DMS 273 (cell line): ENCODE measurements around the gene TTLL1.
"Not testable (repeated sequence)": the region's sequence is repeated elsewhere in the genome, so short reads cannot be mapped to it uniquely, and the experiment has no call there.

Experiments used
- DNase-seq: peaks from one replicate; lab custom pipeline; 2025; ENCODE audit not compliant: unreplicated experiment; lab: John Stamatoyannopoulos, UW

Gene TTLL1

DNA sequence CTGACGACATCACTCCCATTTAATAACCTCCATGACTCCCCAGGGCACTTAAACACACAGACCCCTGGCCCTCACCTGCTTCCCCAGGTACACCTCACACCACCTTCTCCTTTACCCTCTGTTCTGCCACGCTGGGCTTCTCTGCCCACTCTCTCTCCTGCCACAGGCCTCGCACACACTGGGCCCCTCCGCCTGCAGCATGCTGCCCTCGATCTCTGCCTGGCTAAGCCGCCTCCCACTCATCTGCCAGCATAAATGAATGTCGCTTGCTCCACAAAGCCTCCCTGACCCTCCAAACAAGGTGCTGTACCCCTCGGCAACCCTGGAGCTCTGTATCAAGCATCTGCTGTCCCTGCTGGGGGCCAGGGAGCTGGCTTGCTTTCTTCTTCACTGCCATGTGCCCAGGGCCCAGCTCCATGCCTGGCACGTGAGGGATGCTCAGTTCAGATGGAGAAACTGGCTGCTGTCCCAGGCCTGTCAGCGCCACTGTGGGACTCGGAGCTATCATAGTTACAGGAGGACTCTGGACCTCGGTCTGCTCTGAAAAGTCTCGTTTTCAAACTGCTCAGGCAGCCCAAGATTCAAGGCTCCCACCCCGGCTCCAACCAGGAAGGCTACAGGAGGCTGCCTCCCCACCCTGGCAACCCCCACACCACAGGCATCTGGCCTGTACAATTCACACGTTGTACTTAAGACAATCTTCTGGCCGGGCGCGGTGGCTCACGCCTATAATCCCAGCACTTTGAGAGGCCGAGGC, 11.9 kb downstream of the TTLL1 start:
- peak; percentile 73 for DNase-seq

DNA sequence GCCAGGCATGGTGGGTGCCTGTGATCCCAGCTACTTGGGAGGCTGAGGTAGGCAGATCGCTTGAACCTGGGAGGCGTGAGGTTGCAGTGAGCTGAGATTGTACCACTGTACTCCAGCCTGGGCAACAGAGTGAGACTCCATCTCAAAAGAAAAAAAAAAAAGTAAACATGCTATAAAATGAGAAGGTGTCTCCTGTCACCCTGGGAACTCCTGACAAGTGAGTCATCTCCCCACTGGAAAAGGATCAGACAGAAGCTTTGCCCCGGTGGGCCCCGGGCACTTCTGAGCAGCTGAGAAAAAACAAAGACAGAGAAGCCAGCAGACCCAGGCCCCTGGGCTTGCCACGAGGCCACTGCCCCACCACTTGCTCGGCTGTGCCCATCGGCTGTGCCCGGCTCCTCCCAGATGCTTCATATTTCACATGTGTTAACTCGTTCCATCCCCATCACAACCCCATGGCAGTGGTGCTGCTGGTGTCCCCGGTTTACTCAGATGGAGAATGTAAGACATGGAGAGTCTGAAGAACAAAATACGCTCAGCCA, 22.3 kb downstream of the TTLL1 start:
- DNase-seq: no peak

GRCh38 chr22:43066134-43066533, 23.1 kb downstream of the TTLL1 start:
- no peak for DNase-seq

GRCh38 chr22:43060183-43060582, 29.0 kb downstream of the TTLL1 start:
- peak; percentile 55 for DNase-seq

DNA sequence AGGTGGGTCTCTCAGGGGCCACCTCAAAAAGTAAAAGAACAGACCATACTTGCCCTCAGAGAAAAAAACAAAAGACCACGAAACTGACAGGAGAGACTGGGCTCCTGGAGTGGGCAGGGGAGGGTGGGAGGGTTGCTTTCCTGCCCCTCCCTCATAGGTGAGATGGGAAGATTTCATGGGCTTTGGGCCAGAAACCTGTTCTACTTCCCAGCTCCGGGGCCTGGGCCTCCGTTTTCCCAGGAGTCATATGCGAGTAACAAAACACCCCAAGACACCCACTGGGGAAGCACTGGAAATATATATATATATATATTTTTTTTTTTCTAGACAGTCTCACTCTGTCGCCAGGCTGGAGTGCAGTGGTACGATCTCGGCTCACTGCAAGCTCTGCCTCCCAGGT, 31.6 kb downstream of the TTLL1 start:
- DNase-seq: no peak

DNA sequence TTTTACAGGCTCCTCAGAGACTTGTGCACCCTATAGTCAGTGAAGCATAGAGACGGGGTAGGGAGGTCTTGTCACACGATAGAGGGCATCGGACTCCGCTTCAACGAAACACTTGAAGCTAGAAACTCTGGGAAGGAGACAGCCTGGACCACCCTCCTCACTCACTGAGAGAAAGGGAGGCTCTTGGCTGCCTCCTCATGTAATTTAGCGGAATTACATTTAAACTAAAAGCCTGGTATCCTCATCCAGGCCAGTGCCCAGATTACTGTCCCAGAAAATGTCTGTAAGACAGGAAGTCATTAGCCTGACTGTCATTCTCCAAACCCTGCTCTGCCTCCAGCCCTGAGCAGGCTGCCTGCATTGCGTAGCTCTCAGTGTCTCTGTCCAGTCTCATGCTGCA, 36.0 kb downstream of the TTLL1 start:
- DNase-seq: peak; percentile 32

DNA sequence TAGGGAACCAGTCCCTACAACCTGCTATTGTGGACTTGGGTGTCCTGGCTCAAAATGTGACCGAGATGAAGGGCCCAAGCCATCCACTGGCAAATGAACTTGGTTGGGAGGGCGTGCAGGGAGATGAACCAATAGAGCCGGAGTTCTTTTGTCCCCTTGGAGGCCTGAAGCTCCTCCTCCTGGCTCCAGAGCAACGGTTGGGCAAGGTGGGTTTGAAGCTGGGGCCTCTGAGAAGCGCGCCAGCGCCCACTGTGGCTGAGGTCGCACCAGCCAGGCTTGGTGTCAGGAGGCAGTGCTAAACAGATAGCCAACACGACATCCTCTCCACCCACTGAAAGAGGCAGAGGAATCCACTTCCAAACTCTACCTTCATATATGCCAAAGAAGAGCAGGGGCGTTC, 38.2 kb downstream of the TTLL1 start:
- peak; percentile 18 for DNase-seq

- DNase-seq: no peak
Measured at GRCh38 chr22:43047605-43048004, 41.6 kb downstream of the TTLL1 start.

DNA sequence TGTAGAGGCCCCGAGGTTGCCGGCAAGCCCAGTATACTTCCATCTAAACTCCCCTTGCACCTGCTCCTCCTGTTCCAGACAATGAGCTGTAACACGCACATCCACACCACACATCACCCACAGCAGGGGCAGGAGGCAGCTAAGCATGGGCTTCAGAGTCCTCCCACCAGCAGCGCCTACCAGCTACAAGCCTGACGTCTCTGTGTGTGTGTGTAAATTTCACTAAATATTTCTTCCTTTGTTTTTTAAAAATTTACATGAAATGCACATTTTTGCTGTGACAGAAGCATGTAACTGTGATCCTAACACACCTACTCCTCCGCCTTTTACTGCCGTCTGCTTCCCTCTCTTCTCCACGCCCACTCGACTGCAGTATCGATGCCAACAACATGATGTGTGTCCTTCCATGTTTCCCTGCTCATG, 44.9 kb downstream of the TTLL1 start:
- no peak for DNase-seq

DNA sequence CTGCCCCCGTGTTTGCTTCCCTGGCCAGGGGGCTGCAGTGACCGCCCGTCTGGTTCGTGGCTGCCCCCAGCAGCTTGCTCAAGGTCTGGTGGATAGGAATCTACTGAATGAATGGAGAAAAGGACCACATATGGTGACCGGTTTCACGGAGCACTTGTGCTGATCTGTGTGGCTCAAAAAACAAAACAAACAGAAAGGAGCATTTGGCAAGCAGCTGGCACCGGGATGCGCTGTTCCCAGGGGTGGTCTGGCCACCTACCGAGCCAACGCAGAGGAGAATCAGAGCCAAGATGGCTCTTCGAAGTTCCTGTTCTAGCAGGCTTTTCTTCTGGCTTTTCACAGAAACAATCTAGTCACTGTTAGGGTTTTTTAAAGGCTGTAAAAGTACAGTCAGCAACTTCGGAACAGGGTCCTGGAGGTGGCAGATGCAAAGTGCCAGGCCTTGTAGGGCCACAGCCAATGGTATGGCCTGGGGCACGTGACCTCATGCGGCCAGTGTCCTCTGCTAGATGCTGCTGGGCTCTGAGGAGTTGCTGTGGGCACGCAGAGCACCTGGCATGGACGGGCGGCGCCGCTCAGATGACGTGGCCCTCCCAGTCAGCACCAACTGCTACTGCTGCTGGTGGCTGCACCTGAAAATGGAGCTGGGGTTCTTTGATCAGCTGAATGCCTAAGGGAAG, 47.0 kb downstream of the TTLL1 start:
- DNase-seq: peak; percentile 84

DNA sequence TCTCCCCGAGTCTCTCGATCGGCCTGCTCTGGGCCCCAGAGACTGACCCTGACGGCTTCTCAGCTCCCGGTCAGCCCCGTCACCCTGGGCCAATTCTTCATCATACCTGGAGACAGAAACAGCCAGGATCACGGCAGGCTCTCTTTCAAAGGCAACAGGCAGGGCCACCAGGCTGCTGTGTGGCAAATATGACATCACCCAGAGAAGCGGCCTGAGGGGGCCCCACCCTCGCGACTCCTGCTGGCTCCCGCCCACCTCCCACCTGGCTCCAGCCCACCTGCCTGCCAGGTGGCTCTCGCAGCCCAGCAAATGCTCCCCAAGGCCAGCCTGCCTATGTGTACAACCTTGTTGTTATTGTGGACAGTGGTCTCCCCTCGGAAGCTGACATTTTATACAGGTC, 49.4 kb downstream of the TTLL1 start:
- no peak for DNase-seq

DNA sequence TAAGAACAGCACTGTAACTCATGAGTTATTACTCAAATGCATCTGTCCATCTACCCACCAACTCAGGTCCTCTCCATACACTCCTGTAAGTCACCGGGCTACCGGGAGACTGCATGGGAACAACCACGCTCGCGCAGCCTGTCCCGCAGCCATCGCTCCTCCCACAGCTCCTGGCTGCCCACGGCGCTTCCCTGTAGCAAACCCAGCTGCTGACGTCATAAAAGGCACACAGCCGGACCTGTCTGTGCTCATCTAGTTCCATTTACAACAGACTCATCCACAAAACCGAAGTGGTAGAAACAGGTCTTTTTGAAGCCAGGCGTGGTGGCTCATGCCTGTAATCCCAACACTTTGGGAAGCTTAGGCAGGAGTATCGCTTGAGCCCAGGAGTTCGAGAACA, 50.9 kb downstream of the TTLL1 start:
- no peak for DNase-seq

- peak; percentile 27 for DNase-seq
Measured at GRCh38 chr22:43036282-43036829, 52.8 kb downstream of the TTLL1 start.

- no peak for DNase-seq
Measured at GRCh38 chr22:43035250-43035649, 53.9 kb downstream of the TTLL1 start.

GRCh38 chr22:43031617-43032016, 57.6 kb downstream of the TTLL1 start:
- no peak for DNase-seq

DNA sequence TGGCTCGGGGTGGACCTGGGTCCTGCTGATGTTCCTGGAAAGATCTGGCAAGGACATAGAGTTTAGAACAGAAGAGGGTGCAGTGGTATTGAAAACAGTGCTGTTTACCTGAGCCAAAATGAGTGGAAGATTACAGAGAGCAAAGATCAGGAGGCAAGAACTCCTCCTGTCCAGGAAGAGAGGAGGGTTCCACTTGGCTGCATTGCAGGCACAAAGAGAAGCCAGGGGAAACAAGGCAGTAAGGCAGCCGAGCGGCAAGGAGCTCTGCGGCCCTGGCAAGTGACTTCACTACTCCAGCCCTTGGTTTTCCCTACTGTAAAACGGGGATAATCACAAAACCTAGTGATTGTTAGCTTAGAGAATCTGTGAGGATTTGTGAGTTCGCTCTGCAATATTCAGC, 70.6 kb downstream of the TTLL1 start:
- no peak for DNase-seq

DNA sequence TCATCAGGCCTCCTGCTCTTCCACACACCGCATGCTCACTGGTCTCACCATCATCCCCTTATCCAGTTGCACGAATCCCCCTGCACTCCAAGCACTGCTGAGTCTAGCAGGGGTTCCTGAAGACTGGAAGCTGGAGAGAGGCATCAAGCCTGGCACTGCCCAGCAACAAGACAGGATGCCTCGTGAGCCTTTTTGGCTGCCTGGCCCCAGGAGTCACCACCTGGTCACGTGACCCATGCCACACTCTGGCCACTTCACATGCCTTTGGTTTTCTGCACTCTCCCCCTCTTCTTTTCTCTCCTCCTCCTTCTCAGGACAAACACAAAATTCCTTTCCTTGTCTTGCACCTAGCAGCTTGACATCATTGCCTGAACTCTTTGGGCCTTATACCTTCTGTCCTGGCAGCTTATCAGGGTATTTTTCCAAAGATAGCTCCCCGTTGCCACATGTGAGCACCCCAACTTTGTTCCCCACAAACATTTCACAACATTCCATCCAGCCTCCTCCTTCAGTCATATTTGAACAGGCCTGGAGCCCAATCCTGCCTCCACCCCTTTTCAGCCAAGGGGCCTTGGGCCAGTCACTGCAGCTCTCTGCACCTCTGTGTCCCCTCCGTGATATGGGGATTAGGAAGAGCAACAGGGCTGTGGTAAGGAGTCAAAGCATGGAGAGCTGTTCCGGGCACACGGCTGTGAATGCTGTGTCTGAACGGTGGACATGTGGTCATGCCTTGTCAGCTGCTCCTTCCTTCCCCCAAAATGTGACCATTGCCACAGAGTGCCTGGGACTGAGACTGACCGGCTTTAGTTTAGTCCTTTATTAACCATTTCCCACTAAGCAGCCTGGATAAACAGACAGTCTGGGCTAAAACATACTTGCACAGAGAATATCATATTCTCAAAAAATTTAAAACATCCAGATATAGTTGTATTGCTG, 71.4 kb downstream of the TTLL1 start:
- DNase-seq: no peak

DNA sequence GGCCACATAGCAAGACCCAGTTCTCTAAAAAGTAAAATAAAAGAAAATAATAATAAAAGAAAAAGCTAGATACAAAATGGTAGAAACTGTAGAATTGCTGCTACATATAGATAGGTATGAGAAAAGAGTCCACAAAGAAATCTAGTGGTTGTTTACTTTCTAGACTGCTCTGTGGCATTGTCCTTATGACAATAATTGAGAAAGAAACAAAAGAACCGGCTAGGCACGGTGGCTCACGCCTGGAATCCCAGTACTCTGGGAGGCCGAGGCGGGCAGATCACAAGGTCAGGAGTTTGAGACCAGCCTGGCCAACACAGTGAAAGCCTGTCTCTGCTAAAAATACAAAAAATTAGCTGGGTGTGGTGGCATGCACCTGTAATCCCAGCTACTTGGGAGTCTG, 73.0 kb downstream of the TTLL1 start:
- not testable (repeated sequence) for DNase-seq

DNA sequence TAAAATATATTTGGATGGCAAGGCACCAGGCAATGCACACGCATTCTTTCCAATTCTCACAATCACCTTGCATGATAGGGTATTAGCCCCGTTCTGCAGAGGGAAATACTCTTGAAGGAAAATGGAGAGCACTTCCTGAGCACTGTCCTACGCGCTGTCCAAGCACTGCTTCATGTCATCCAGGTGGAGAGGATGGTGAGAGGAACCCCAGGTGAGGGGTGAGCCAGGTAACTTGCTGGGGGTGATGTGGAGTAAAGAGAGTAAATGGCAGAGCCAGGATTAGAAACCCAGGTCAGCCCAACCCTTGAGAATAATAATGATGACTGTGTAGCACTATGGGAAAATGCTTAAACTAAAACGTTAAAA, 73.5 kb downstream of the TTLL1 start:
- no peak for DNase-seq

- peak; percentile 98 for DNase-seq
Measured at GRCh38 chr22:43014869-43015676, 74.1 kb downstream of the TTLL1 start, which contains the start of gene PACSIN2. Gene PACSIN2 (minus strand): TSS chr22:43015149. CDS start chr22:42912080, 103,069 bp downstream.
